Measurements from ENCODE around the gene PLS1.

DNA sequence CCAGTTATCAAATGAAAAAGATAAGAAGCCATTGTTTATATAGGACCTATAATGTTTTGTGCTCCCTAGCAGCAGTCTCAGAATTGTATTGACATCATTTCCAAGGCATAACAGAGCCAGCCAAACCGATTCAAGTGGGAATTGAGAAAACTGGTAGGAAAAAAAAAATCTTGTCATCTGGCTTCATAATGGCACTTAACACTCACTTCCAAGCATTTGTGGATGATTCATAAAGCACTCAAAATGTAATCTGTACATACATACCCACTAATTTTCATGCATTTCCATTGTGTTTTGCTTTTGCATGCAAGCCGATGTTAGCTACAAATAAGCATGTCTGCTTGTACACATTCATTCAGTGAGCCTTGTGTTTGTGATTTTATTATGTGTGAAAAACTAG, 109.0 kb downstream of the PLS1 start:
- no peak for TF ChIP-seq POLR2A (IDR thresholded peaks at IDR 0.05)
- TF ChIP-seq, protein P1, sequence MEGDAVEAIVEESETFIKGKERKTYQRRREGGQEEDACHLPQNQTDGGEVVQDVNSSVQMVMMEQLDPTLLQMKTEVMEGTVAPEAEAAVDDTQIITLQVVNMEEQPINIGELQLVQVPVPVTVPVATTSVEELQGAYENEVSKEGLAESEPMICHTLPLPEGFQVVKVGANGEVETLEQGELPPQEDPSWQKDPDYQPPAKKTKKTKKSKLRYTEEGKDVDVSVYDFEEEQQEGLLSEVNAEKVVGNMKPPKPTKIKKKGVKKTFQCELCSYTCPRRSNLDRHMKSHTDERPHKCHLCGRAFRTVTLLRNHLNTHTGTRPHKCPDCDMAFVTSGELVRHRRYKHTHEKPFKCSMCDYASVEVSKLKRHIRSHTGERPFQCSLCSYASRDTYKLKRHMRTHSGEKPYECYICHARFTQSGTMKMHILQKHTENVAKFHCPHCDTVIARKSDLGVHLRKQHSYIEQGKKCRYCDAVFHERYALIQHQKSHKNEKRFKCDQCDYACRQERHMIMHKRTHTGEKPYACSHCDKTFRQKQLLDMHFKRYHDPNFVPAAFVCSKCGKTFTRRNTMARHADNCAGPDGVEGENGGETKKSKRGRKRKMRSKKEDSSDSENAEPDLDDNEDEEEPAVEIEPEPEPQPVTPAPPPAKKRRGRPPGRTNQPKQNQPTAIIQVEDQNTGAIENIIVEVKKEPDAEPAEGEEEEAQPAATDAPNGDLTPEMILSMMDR (IDR thresholded peaks at IDR 0.05) = no peak

All from heart left ventricle (tissue), 13 donors.